Measurements from ENCODE around the gene KRTAP4-5.
"Not testable (repeated sequence)": the region's sequence is repeated elsewhere in the genome, so short reads cannot be mapped to it uniquely, and the experiment has no call there.

Gene KRTAP4-5

DNA sequence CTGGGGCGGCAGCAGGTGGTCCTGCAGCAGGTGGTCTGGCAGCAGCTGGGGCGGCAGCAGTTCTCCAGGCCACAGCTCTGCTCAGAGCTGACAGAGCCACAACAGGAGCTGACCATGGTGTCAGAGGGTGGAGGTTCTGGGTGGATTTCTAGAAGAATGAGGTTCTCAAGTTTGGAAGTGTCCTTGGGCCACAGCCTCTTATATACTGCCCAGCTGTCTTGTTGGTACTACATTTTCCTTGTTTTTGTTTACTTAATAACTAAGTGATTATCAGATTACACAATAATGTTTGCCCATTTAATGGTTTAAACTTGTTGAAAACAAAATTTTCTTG, at the start of gene KRTAP4-5:
TSS of gene KRTAP4-5 (minus strand) at position 174 of the 334 bp plus-strand sequence. CDS start at position 116, 58 bp downstream.
- no peak for DNase-seq (ENCODE audit: low read depth)

DNA sequence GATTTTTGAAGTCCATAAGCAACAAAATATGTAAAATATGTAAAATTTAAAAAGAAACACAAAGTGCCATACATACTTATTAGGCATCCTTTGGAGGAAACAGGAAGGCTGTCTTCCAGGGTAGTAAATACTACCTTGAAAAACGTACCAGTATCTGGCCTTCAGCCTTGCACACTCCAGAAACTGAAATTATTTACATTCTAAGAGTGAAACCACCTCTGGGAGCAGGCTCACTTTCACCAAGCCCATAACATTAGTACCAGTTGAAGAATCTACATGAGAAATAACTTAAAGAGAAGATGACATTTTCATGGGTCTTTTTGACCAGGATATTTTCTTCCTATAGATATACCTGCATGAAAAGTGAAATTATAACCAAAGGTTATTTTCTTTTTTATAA, 46.4 kb upstream of the KRTAP4-5 start:
- DNase-seq (ENCODE audit: low read depth) = no peak

DNA sequence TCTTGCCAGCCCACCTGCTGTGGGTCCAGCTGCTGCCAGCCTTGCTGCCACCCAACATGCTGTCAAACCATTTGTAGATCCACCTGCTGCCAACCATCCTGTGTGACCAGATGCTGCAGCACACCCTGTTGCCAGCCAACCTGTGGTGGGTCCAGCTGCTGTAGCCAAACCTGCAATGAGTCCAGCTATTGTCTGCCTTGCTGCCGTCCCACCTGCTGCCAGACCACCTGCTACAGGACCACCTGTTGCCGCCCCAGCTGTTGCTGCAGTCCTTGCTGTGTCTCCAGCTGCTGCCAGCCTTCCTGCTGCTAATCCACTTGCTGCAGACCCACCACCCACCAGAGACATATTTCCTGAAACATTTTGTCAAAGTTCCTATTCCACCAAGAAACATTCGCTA, 40.7 kb upstream of the KRTAP4-5 start:
- DNase-seq (ENCODE audit: low read depth) = no peak

DNA sequence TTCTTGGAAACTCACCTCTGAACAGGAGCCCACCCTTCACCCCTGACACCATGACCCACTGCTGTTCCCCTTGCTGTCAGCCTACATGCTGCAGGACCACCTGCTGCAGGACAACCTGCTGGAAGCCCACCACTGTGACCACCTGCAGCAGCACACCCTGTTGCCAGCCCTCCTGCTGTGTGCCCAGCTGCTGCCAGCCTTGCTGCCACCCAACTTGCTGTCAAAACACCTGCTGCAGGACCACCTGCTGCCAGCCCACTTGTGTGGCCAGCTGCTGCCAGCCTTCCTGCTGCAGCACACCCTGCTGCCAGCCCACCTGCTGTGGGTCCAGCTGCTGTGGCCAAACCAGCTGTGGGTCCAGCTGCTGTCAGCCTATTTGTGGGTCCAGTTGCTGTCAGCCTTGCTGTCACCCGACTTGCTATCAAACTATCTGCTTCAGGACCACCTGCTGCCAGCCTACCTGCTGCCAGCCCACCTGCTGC, 40.3 kb upstream of the KRTAP4-5 start, which contains the start of gene KRTAP9-1:
TSS of gene KRTAP9-1 (plus strand) at position 51 of the 482 bp plus-strand sequence. CDS start at position 51, 0 bp downstream.
- DNase-seq (ENCODE audit: low read depth) = not testable (repeated sequence)

DNA sequence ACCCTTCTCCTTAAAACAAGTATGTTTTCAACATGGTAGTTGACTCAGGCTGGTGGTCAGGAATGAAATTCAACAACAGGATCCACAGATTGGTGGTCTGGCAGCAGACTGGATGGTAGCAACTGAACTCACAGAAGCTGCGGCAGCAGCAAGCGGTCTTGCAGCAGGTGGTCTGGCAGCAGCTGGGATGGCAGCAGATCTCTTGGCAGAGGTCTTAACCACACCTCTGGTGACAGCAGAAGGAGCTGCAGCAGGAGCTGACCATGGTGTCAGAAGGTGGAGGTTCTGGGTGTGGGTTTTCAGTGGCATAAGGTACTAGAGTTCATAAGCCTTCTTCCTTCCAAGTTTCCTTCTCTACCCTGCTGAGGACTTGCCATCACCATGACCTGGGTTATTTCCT, 37.2 kb upstream of the KRTAP4-5 start:
- no peak for DNase-seq (ENCODE audit: low read depth)

DNA sequence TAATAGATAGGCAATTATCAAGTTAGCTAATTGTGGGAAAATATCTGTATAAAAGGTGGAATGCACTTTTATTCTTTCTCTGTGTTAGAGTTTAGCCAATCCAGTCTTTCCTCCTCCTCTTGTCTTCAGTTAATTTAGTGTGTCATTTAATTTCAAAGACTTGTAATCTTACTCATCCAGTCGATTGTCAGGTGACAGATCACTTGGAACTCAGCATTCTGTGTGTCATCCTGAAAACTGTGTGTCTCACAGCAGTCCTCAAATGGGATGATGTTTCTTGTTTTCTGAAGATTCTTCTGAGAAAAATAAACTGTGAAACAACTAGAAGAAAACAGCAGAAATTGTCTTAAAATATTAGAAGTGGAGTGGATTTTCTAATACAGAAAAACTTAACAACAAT, 35.4 kb upstream of the KRTAP4-5 start:
- no peak for DNase-seq (ENCODE audit: low read depth)

DNA sequence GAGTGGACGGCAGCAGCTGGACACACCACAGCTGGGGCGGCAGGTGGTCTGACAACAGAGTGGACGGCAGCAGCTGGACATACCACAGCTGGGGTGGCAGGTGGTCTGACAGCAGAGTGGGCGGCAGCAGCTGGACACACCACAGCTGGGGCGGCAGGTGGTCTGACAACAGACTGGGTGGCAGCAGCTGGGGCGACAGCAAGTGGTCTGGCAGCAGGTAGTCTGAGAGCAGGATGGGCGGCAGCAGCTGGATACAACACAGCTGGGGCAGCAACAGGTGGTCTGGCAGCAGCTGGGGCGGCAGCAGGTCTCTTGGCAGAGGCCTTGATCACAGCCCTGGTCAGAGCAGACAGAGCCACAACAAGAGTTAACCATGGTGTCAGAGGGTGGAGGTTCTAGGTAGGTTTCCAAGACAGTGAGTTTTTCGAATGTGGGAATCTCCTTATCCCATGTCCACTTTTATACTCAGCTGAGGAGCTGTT, 34.9 kb upstream of the KRTAP4-5 start, which contains the start of gene KRTAP4-1:
TSS of gene KRTAP4-1 (minus strand) at position 432 of the 482 bp plus-strand sequence. CDS start at position 375, 57 bp downstream.
- DNase-seq (ENCODE audit: low read depth) = no peak

DNA sequence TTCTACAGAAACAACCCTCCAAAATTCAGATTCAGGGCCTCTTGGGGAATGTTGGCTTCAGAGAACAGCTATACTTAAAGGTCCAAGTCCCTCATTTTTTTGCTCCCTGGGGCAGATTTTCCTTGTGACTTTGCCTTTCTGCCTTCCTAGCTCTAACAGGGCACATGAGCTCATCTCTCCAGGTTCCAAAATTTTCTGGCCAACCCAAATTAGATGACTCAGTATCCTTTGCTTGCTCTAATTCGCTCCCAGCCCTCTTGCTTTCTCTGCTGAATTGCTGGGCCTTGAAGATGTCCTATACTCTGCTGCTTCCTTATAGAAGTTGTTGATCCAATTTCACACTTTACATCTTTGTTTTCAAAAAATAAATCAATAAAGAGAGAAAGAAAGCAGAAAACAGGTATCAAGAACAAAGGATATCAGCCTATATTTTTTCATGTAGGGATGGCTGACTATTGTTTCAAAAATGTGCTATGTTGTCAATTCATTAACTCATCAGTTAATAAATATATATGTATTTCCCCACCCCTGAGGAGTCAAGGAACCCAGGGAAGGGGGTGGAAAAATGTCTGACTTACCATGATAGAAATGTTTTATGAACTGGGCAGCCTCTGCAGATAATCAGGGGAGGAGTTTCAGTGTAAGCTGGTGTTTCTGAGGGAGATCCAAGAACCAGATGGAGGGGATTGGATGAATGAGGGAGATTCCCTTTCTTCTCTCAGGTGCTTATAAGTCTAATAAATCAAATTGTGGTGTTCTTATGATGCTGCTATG, 29.4 kb upstream of the KRTAP4-5 start:
- DNase-seq (ENCODE audit: low read depth) = no peak

DNA sequence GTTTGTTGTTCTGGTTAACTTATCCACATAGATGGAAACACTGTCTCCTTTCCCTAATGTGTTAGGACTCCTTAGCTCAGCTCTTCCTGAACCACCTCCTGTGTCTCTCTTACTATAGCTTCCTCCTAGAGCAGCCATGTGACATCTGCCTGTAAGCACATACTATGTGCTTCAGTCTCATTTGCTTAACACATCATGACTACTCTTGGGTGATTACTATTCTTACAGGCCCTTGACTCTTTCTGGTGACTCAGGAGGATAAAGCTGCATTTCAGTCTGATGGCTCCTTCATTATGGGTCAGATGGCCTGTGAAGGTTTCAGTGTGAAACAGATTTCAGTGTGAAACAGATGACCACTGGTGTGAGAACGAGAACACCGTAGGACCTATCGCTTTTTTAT, 28.7 kb upstream of the KRTAP4-5 start:
- no peak for DNase-seq (ENCODE audit: low read depth)

DNA sequence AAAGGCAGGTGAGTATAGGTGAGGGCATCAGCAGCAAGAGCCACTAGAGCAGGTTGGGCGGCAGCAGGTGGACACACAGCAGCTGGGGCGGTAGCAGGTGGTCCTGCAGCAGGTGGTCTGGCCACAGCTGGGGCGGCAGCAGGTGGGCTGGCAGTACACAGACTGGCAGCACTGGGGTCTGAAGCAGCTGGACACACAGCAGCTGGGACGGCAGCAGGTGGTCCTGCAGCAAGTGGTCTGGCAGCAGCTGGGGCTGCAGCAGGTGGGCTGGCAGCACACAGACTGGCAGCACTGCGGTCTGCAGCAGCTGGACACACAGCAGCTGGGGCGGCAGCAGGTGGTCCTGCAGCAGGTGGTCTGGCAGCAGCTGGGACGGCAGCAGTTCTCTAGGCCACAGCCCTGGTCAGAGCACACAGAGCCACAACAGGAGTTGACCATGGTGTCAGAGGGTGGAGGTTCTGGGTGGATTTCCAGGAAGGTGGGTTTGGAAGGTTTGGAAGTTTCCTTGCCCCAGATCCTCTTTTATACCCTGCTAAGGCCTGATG, 28.2 kb upstream of the KRTAP4-5 start, which contains the start of gene KRTAP4-2:
TSS of gene KRTAP4-2 (minus strand) at position 495 of the 545 bp plus-strand sequence. CDS start at position 438, 57 bp downstream.
- DNase-seq (ENCODE audit: low read depth) = no peak

DNA sequence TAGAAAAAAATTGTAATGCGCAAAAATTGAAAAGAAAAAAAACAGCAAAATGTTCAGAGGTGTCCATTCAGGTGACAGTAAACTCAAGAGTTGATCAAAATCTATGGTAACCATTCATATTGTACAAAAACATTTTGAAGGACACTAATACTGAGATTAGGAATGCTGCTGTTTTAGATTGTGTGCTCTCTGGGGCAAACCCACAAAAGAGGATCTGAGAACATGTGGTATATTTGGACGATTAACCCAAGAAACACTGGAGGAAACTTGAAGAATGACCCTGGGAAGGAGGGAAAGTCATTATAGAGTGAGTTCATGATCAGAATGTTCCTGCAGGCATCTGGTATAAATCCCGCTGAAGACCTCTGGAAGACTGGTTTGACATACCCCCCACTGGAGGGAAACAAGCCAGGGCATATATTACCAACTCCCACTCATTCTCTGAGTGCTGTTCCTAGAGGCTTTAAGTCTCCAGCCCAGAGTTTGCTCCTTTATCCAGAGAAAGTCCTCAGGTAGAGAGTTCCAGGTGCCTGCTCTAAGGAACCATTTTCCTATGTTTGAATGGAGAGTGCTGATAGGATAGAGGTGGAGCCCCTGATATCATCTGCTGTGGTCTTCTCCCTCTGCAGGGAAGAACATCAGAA, 27.2 kb upstream of the KRTAP4-5 start:
- DNase-seq (ENCODE audit: low read depth) = no peak

DNA sequence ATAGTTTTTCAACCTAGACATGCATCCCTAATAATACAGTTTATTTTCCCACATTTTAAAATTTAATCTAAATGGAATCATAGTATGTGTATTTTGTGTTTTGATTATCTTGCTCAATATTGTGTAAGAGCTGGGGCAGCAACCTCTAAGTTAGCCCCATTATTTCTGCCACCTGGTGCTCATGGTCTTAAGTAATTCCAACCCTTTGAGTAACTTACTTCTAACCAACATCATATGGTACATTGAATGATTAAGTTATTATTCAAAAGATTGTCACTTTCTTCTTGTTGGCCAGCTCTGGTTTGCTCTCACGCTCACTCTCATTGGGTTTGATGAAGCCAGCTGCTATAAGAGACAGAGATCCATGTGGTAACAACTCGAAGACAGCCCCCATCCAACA, 22.3 kb upstream of the KRTAP4-5 start:
- no peak for DNase-seq (ENCODE audit: low read depth)

DNA sequence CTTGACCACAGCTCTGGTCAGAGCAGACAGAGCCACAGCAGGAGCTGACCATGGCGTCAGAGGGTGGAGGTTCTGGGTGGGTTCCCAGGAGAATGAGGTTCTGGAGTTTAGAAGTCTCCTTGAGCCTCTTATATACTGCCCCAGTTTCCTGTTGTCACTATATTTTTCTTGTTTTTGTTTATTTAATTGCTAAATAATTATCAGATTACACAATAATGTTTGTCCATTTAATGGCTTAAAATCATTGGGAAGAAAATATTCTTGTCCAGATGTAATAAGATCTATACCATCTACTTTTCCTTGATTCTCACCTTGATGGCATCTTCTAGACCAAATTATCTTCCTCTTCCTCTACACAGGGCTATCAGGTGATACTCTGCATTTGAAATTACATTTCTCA, 18.5 kb upstream of the KRTAP4-5 start, which contains the start of gene KRTAP4-3:
TSS of gene KRTAP4-3 (minus strand) at position 101 of the 400 bp plus-strand sequence. CDS start at position 52, 49 bp downstream.
- no peak for DNase-seq (ENCODE audit: low read depth)

DNA sequence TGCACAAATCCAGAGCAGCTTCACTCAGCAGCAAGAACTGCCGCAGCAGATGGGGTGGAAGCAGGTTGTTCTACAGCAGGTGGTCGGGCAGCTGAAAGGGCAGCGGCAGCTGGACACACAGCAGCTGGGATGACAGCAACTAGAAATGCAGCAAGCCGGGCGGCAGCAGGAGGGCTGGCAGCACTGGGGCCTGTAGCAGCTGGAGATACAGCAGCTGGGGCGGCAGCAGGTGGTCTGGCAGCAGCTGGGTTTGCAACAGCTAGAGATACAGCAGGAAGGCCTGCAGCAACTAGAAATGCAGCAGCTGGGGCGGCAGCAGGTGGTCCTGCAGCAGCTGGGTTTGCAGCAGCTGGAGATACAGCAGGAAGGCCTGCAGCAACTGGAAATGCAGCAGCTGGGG, 17.9 kb upstream of the KRTAP4-5 start:
- DNase-seq (ENCODE audit: low read depth) = no peak

DNA sequence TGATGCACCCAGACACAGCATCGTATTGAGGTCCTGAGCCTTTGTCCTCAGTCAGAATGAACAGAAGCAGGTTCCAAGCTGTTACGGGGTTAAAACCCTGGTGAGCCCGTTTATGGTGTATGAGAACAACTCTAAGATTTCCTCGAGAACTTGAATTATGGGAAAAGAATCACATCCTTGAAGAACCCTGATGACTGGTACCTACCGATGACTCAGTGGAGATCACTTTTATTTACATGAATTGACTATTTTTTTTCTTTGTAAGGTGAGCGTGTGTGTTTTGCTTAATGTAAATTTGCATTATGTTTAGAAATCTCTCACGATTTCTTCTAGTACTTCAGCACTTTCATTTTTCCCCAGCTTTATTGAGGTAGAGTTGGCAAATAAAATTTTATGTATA, 14.2 kb upstream of the KRTAP4-5 start:
- no peak for DNase-seq (ENCODE audit: low read depth)

DNA sequence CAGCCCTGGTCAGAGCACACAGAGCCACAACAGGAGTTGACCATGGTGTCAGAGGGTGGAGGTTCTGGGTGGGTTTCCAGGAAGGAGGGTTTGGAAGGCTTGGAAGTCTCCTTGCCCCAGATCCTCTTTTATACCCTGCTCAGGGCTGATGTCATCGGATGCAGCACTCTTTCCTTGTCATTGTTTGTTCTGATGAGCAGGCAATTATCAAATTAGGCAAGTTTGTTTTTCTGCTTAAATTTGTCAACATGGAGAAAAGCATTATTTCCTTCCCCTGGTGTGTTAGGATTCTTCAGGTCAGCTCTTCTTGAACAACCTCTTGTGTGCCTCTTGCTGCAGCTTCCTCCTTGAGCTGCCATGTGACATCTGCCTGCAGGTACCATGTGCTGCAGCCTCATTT, 11.0 kb upstream of the KRTAP4-5 start, which contains the start of gene KRTAP4-4:
TSS of gene KRTAP4-4 (minus strand) at position 101 of the 400 bp plus-strand sequence. CDS start at position 44, 57 bp downstream.
- no peak for DNase-seq (ENCODE audit: low read depth)

DNA sequence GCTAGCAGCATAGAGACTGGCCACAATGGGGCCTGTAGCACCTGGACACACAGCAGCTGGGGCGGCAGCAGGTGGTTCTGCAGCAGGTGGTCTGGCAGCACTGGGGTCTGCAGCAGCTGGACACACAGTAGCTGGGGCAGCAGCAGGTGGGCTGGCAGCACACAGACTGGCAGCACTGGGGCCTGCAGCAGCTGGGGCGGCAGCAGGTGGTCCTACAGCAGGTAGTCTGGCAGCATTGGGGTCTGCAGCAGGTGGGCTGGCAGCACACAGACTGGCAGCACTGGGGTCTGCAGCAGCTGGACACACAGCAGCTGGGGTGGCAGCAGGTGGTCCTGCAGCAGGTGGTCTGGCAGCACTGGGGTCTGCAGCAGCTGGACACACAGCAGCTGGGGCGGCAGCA, 10.6 kb upstream of the KRTAP4-5 start:
- not testable (repeated sequence) for DNase-seq (ENCODE audit: low read depth)

DNA sequence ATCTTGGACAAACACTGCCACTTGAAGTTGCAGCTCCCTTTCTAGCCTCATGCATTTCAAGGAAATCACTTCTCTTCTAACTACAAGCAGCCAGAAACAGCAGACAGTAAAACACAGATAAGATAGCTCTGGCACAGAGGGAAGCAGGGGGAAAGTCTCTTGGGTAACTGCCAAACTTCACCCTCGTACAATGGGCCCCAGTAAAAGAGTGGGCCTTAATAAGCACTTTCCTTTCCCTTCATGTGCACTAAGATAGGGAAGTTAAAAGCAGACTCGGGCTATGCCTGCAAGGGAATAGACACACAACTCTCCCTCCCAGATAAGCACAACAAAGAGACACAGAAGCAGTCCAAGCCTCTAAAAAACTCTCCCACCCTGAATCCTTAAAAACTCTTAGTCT, 4.2 kb upstream of the KRTAP4-5 start:
- no peak for DNase-seq (ENCODE audit: low read depth)

DNA sequence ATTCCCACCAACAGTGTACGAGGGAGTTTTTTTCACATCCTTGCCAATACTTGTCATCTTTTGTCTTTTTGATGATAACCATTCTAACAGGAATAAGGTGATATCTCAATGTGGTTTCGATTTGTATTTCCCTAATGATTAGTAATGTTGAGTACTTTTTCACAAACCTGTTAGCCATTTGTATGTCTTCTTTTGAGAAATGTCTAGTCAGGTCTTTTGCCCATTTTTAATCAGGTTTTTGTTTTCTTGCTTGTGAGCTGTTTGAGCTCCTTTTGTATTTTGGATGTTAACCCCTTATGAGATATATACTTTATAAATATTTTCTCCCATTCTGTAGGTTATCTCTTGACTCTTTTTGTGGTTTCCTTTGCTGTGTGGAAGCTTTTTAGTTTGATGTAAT, 1.9 kb upstream of the KRTAP4-5 start:
- no peak for DNase-seq (ENCODE audit: low read depth)

DNA sequence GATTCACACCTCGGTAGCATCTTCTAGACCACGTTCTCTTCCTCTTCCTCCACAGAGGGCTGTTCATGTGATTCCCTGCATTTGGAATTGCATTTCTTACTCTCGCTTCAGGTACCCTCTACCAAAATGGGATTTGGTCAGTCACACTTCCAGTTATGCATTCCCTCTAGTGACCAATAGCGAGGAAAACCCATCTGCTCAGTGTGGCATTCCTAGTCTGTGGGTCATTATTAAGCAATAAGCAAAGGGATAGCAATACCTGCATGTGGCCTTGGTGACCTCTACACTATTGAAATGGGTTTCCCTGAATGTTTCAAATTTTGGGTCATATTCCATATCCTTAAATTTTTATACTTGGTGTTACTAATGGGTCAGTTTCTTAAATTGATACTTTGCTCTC, 401 bp upstream of the KRTAP4-5 start:
- DNase-seq (ENCODE audit: low read depth) = no peak

DNA sequence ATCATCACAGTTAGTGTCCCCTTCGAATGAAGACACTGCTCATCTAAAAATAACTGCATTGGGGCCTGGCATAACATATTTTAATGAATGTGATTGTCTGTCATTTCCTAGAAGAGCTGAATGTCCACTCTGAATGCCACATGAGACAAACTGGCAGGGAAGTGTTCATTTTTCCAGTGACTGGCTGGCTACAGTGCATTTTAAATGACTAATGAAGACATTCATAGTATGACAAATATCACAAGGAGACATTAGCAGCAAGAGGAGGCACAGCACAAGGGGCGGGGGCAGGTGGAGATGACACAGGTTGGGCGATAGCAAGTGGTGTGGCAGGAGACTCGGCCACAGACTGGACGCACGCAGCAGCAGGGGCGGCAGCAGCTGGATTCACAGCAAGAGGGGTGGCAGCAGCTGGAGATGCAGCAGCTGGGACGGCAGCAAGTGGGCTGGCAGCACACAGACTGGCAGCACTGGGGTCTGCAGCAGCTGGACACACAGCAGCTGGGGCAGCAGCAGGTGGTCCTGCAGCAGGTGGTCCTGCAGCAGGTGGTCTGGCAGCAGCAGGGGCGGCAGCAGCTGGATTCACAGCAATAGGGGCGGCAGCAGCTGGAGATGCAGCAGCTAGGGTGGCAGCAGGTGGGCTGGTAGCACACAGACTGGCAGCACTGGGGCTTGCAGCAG, 514 bp downstream of the KRTAP4-5 start:
- DNase-seq (ENCODE audit: low read depth) = not testable (repeated sequence)
